Gastrocnemius medialis (tissue), 4 donors: ENCODE results near the gene NUMB. TPM values are rescaled to one million over a fixed set of nuclear protein-coding genes. Genes with fewer than 3 reads are reported as not detected.

Source experiments
- ATAC-seq, 2 donors: fragments of 150-250 bp; one replicate each; pipeline ENCODE4 v1.9.1; 2016
- DNase-seq, 2 donors: peaks; one replicate each; pipeline ENCODE4 v3.0.0-alpha.2; 2019
- H3K27ac ChIP-seq, 4 donors: fragments of 200-600 bp; sonication (generic); 1 replicate in 1 of 4; 2 replicates in 3 of 4; pipeline ENCODE4 v1.5.1; 2016 to 2018; ENCODE audit warnings: mild to moderate bottlenecking in 2 of 4, moderate library complexity in 1 of 4
- H3K27me3 ChIP-seq, 3 donors: fragments of 200-600 bp; sonication (generic) in 2 of 3; 1 replicate in 1 of 3; 2 replicates in 2 of 3; pipeline versions ENCODE4 v1.5.1 to v1.6.0; 2016 to 2019; ENCODE audit warnings: mild to moderate bottlenecking in 1 of 3, moderate library complexity in 1 of 3
- H3K36me3 ChIP-seq, 2 donors: fragments of 200-600 bp; sonication (generic) in 1 of 2; one replicate each; pipeline ENCODE4 v1.5.1; 2017 to 2018
- H3K4me1 ChIP-seq, 2 donors: fragments of 200-600 bp; sonication (generic) in 1 of 2; one replicate each; pipeline ENCODE4 v1.5.1; 2016 to 2017; ENCODE audit warnings: mild to moderate bottlenecking in 2 of 2
- H3K4me3 ChIP-seq, 4 donors: fragments of 200-600 bp; sonication (generic) in 3 of 4; 1 replicate in 1 of 4; 2 replicates in 3 of 4; pipeline ENCODE4 v1.5.1; 2016 to 2019; ENCODE audit warnings: mild to moderate bottlenecking in 2 of 4
- H3K9me3 ChIP-seq, 3 donors: fragments of 200-600 bp; sonication (generic) in 2 of 3; 1 replicate in 1 of 3; 2 replicates in 2 of 3; pipeline ENCODE4 v1.5.1; 2016 to 2019
- POLR2A ChIP-seq, 2 donors: fragments of 450-650 bp; IDR thresholded peaks; one replicate each; pipeline ENCODE4 v1.6.1; 2017; ENCODE audit warnings: antibody characterized with exemption in 2 of 2, mild to moderate bottlenecking in 2 of 2, moderate library complexity in 2 of 2
- in situ Hi-C, 4 donors: fragments of 200-750 bp; cut with MboI; loops; one replicate each; pipeline versions ENCODE4 v1.15.0 to v1.8.0; 2017; ENCODE audit warnings: low sequenced_read_pairs in 4 of 4
- intact Hi-C: fragments of 100-400 bp; cut with DNase I; formaldehyde crosslinking; loops from one replicate; pipeline ENCODE4 v1.15.1; 2023; ENCODE audit warnings: low total_unique reads
- total RNA-seq, 4 donors: library from RNA; depleted of rRNA; stranded (reverse); fragments of >200 nt; gene quantifications; one replicate each; pipeline versions ENCODE4 v1.1.0 to v1.2.3, GENCODE V29; 2016
- TF ChIP-seq, protein P1 (sequence below), 5 experiments: fragments of 450-650 bp in 3 of 5; fragments of 200-600 bp in 2 of 5; sonication (generic) in 2 of 5; IDR thresholded peaks in 4 of 5; conservative IDR thresholded peaks in 1 of 5; 1 replicate in 4 of 5; 2 replicates in 1 of 5; pipeline ENCODE4 v1.5.1; 2016 to 2019; ENCODE audit warnings: antibody characterized with exemption in 5 of 5, mild to moderate bottlenecking in 3 of 5, moderate library complexity in 3 of 5

The NUMB gene
- total RNA-seq, 4 donors from 2014 or later, result 14.3 to 29.8 (median 23.6) TPM

DNA sequence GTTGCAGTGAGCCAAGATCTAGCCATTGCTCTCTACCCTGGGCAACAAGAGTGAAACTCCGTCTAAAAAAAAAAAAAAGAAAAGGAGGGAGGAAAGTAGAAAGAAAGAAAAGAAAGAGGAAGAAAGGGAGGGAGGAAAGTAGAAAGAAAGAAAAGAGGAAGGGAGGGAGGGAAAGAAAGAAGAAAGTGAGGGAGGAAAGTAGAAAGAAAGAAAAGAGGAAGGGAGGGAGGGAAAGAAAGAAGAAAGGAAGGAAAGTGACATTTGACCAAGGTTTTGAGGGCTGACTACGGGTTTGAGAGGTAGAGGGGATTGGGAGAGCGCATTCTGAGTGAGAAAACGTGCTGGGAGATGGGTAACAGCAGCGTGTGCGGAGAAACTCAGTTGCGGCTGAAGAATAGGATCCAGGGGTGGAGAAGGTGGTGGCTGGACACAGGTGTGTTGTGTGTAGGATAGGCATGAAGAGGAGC, 221.6 kb downstream of the NUMB start:
- peaks cover 39 to 53% (median 39%) of the 10 kb centered on the region in 3 donors for H3K27me3 ChIP-seq
- in situ Hi-C loops, result no loop called here
- H3K4me3 ChIP-seq, result peak overlapping the region in 1 of 4 donors; percentile 55
- no peak for TF ChIP-seq POLR2A (IDR thresholded peaks at IDR 0.05)
- TF ChIP-seq, protein P1, sequence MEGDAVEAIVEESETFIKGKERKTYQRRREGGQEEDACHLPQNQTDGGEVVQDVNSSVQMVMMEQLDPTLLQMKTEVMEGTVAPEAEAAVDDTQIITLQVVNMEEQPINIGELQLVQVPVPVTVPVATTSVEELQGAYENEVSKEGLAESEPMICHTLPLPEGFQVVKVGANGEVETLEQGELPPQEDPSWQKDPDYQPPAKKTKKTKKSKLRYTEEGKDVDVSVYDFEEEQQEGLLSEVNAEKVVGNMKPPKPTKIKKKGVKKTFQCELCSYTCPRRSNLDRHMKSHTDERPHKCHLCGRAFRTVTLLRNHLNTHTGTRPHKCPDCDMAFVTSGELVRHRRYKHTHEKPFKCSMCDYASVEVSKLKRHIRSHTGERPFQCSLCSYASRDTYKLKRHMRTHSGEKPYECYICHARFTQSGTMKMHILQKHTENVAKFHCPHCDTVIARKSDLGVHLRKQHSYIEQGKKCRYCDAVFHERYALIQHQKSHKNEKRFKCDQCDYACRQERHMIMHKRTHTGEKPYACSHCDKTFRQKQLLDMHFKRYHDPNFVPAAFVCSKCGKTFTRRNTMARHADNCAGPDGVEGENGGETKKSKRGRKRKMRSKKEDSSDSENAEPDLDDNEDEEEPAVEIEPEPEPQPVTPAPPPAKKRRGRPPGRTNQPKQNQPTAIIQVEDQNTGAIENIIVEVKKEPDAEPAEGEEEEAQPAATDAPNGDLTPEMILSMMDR (IDR thresholded peaks at IDR 0.05 in 4 of 5, conservative IDR thresholded peaks at IDR 0.05 in 1 of 5), result no peak
- peaks cover 8 to 19% of the 10 kb centered on the region in 2 donors for H3K4me1 ChIP-seq
- ATAC-seq (no peak), DNase-seq (no peak)
- intact Hi-C loops, result no loop called here
- H3K9me3 ChIP-seq, result no peaks in the 10 kb centered on the region
- H3K27ac ChIP-seq, result no peak overlapping the region
- H3K36me3 ChIP-seq, result no peaks in the 10 kb centered on the region

DNA sequence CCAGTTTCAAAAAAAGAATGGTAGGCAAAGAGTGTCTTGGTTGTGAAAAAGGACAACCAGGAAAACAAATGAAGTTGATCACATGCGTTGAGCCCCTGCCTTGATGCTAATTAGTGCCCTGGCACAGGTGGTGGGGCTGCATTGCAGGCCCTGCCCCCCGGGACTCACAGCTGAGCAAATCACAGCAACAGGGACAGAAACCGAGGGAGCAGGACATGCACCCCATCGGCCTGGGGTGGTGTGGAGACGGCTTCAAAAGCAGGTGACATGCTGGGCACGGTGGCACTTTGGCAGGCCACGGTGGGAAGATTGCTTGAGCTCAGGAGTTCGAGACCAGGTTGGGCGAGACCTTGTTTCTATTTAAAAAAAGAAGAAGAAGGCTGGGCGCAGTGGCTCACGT, 222.2 kb downstream of the NUMB start:
- no peak overlapping the region for H3K4me3 ChIP-seq
- no peak for TF ChIP-seq POLR2A (IDR thresholded peaks at IDR 0.05)
- TF ChIP-seq, protein P1 (IDR thresholded peaks at IDR 0.05 in 4 of 5, conservative IDR thresholded peaks at IDR 0.05 in 1 of 5), result no peak
- H3K4me1 ChIP-seq, result peaks cover 8 to 19% of the 10 kb centered on the region in 2 donors
- H3K27ac ChIP-seq, result no peak overlapping the region
- in situ Hi-C loops (no loop called here), intact Hi-C loops (no loop called here)
- peaks cover 39 to 52% (median 39%) of the 10 kb centered on the region in 3 donors for H3K27me3 ChIP-seq
- no peaks in the 10 kb centered on the region for H3K36me3 ChIP-seq
- no peaks in the 10 kb centered on the region for H3K9me3 ChIP-seq
- DNase-seq, result no peak
- ATAC-seq, result no peak

DNA sequence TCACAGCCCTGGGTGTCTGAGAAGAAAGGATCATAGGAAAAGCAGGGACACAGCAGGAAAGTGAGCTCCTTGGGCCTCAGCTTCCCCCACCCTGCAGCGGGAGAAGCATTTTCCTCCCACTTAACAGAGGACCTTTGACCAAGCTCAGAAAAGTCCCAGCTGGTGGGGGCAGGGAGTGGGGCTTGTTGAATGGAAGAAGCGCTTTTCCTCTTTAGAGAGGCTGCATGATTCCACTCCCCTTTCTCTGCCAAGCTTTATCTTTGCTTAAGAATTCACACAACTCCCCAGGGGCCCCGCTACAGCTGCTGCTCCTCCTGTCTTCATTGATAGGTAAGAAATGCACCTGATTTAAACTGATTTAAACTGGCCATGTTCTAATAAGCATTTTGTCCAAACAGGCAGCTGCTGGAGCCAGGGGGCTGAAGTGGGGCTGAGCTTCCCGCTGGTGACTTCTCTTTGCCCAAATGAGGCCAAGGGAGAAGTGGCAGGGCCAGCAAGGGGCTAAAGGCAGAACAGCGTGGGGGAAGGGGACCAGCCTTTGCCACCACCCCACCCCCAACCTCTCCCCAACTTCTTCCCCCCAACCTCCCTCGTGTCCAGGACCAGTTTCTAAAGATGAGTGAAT, 222.7 kb downstream of the NUMB start:
- DNase-seq (no peak), ATAC-seq (no peak)
- H3K27ac ChIP-seq, result no peak overlapping the region
- no peaks in the 10 kb centered on the region for H3K9me3 ChIP-seq
- H3K4me3 ChIP-seq, result no peak overlapping the region
- peaks cover 38 to 47% (median 39%) of the 10 kb centered on the region in 3 donors for H3K27me3 ChIP-seq
- H3K36me3 ChIP-seq, result no peaks in the 10 kb centered on the region
- in situ Hi-C loops (no loop called here), intact Hi-C loops (no loop called here)
- peaks cover 8 to 19% of the 10 kb centered on the region in 2 donors for H3K4me1 ChIP-seq
- TF ChIP-seq, protein P1 (IDR thresholded peaks at IDR 0.05 in 4 of 5, conservative IDR thresholded peaks at IDR 0.05 in 1 of 5), result no peak
- no peak for TF ChIP-seq POLR2A (IDR thresholded peaks at IDR 0.05)

DNA sequence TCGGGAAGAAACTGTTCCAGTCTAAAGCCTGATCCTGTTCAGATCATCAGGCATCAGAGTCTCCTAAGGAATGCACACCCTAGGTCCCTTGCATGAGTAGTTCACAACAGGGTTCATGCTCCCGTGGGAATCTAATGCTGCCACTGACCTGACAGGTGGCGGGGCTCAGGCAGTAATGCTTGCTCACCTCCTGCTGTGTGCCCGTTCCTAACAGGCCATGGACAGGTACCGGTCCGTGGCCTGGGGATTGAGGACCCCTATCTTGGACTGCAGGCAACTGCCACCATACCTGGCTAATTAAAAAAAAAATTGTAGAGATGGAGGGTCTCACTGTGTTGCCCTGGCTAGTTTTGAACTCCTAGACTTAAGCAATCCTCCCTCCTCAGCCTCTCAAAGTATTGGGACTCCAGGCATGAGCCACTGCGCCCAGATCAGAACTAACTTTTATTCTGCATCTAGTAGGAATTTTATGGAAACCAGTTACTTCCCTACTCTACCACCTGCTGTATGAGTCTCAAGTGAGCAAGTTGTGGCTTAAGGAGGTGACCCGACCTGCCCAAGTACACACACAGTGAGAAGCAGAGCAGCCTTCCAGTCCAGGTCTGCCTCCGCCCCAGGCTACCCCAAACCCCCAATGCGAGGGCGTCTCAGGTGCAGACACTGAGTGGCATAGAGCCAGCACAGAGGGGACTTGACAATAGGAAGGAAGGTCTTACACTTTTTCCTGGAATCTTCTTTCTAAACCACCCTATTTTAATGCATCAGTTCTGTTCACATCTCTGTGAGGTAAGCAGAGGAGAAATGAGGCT, 223.6 kb downstream of the NUMB start:
- H3K4me3 ChIP-seq, result no peak overlapping the region
- intact Hi-C loops, result no loop called here
- no peaks in the 10 kb centered on the region for H3K9me3 ChIP-seq
- in situ Hi-C loops, result no loop called here
- H3K4me1 ChIP-seq, result peaks cover 7 to 18% of the 10 kb centered on the region in 2 donors
- ATAC-seq (no peak), DNase-seq (no peak)
- H3K36me3 ChIP-seq, result no peaks in the 10 kb centered on the region
- no peak for TF ChIP-seq POLR2A (IDR thresholded peaks at IDR 0.05)
- TF ChIP-seq, protein P1 (IDR thresholded peaks at IDR 0.05 in 4 of 5, conservative IDR thresholded peaks at IDR 0.05 in 1 of 5), result no peak
- H3K27me3 ChIP-seq, result peaks cover 30 to 40% (median 34%) of the 10 kb centered on the region in 3 donors
- no peak overlapping the region for H3K27ac ChIP-seq
